VCaP (cell line): ENCODE data around the gene ASB14.

Source experiments
- H3K27ac ChIP-seq: fragments of 450-650 bp; 2 replicates; pipeline ENCODE4 v1.5.1; 2017
- CTCF ChIP-seq: fragments of 450-650 bp; conservative IDR thresholded peaks from 2 replicates; pipeline ENCODE4 v1.5.1; 2017; ENCODE audit warnings: mild to moderate bottlenecking, moderate library complexity

ASB14 gene

GRCh38 chr3:57275393-57275792 is 17.1 kb downstream of the ASB14 start:
- no peak overlapping the region for H3K27ac ChIP-seq
- no peak for TF ChIP-seq CTCF

- TF ChIP-seq CTCF, result no peak
- H3K27ac ChIP-seq, result no peak overlapping the region
Measured at GRCh38 chr3:57274845-57275244, 17.6 kb downstream of the ASB14 start.

- H3K27ac ChIP-seq, result no peak overlapping the region
- TF ChIP-seq CTCF, result no peak
Measured at GRCh38 chr3:57268416-57268815, 24.1 kb downstream of the ASB14 start.

GRCh38 chr3:57261929-57262328 is 30.6 kb downstream of the ASB14 start:
- no peak overlapping the region for H3K27ac ChIP-seq
- no peak for TF ChIP-seq CTCF

GRCh38 chr3:57261119-57261518 is 31.4 kb downstream of the ASB14 start:
- no peak overlapping the region for H3K27ac ChIP-seq
- no peak for TF ChIP-seq CTCF

- no peak for TF ChIP-seq CTCF
- H3K27ac ChIP-seq, result no peak overlapping the region
Measured at GRCh38 chr3:57257678-57258077, 34.8 kb downstream of the ASB14 start.

- no peak for TF ChIP-seq CTCF
- H3K27ac ChIP-seq, result no peak overlapping the region
Measured at GRCh38 chr3:57256844-57257243, 35.6 kb downstream of the ASB14 start.

GRCh38 chr3:57252404-57252803 is 40.1 kb downstream of the ASB14 start:
- TF ChIP-seq CTCF, result no peak
- peak overlapping the region; percentile 31 for H3K27ac ChIP-seq
